Activated T-cell treated with anti-CD3 and anti-CD28 coated beads for 48 hours (primary cell): ENCODE data around the gene IFNA8.
"Not testable (repeated sequence)": the region's sequence is repeated elsewhere in the genome, so short reads cannot be mapped to it uniquely, and the experiment has no call there.

Source experiments
- DNase-seq: peaks from one replicate; pipeline ENCODE4 v3.0.0-alpha.2; 2020; ENCODE audit warnings: low read depth

IFNA8 gene

GRCh38 chr9:21408817-21409216, at the start of gene IFNA8:
Gene IFNA8, plus strand, starts transcription at chr9:21409117. Its CDS starts 60 bp downstream, at chr9:21409177.
- DNase-seq: no peak

- no peak for DNase-seq
These were observed 46.6 kb upstream of the IFNA8 start for GRCh38 chr9:21362287-21362686.

- not testable (repeated sequence) for DNase-seq
These were observed 41.7 kb upstream of the IFNA8 start for GRCh38 chr9:21367169-21367568.

- DNase-seq: no peak
These were observed 41.0 kb upstream of the IFNA8 start, which contains the start of gene IFNA13 for GRCh38 chr9:21367957-21368356. Gene IFNA13, minus strand, starts transcription at chr9:21368057. Its CDS starts 47 bp downstream, at chr9:21368010.

- not testable (repeated sequence) for DNase-seq
These were observed 37.5 kb upstream of the IFNA8 start for GRCh38 chr9:21371467-21371866.

- no peak for DNase-seq
These were observed 27.2 kb upstream of the IFNA8 start for GRCh38 chr9:21381448-21382339.

- no peak for DNase-seq
These were observed 25.3 kb upstream of the IFNA8 start for GRCh38 chr9:21383627-21384026.

GRCh38 chr9:21385131-21385670, 23.7 kb upstream of the IFNA8 start, which contains the start of gene IFNA2:
Gene IFNA2, minus strand, starts transcription at chr9:21385398. Its CDS starts 69 bp downstream, at chr9:21385329.
- no peak for DNase-seq

- no peak for DNase-seq
These were observed 16.6 kb upstream of the IFNA8 start for GRCh38 chr9:21392270-21392669.

GRCh38 chr9:21395778-21396717, 12.9 kb upstream of the IFNA8 start:
- peak; percentile 42 for DNase-seq

- DNase-seq: no peak
These were observed 9.9 kb upstream of the IFNA8 start for GRCh38 chr9:21398955-21399489.

GRCh38 chr9:21399956-21400355, 9.0 kb upstream of the IFNA8 start:
- DNase-seq: no peak

- DNase-seq: peak; percentile 19
These were observed 6.3 kb upstream of the IFNA8 start for GRCh38 chr9:21402386-21403251.

GRCh38 chr9:21404146-21404545, 4.8 kb upstream of the IFNA8 start:
- DNase-seq: no peak

- no peak for DNase-seq
These were observed 3.2 kb downstream of the IFNA8 start for GRCh38 chr9:21412107-21412506.

- no peak for DNase-seq
These were observed 4.2 kb downstream of the IFNA8 start for GRCh38 chr9:21413151-21413550.

GRCh38 chr9:21413624-21414023, 4.7 kb downstream of the IFNA8 start:
- DNase-seq: no peak

- DNase-seq: no peak
These were observed 5.5 kb downstream of the IFNA8 start for GRCh38 chr9:21414220-21414940.

- no peak for DNase-seq
These were observed 6.8 kb downstream of the IFNA8 start for GRCh38 chr9:21415493-21416267.
